Measurements from ENCODE around the gene PPIG. TPM values are rescaled to one million over a fixed set of nuclear protein-coding genes. Genes with fewer than 3 reads are reported as not detected.
"Not testable (repeated sequence)": the region's sequence is repeated elsewhere in the genome, so short reads cannot be mapped to it uniquely, and the experiment has no call there.

PPIG gene
- total RNA-seq (78.6 and 82.4 TPM in 2 replicates), polyA plus RNA-seq (21.5 and 47.8 TPM in 2 replicates), polyA minus RNA-seq (24.5 and 26.5 TPM in 2 replicates)
- total RNA-seq (2013) = 75.4 TPM

- 7% methylated on average over 49 of the region's 49 CpGs for WGBS (ENCODE audit: insufficient coverage)
- peaks cover 0 to 6% of the 10 kb centered on the region in 2 experiments for H3K36me3 ChIP-seq (replicated peaks in 1 of 2; ENCODE audit: control extremely low read depth in 1 of 2, control insufficient read depth in 1 of 2, extremely low read depth in 1 of 2, insufficient read depth in 2 of 2, low read length in 1 of 2)
- H3K79me2 ChIP-seq (ENCODE audit: control insufficient read depth, insufficient read depth, low read length) = peaks cover 40% of the 10 kb centered on the region
- intact Hi-C loops (cut with micrococcal nuclease) = loop anchor here (1.0 kb wide), 3 partner anchors 11 to 1345 kb away; partner anchors contain the start of genes CFAP210, FASTKD1, GORASP2 and PHOSPHO2
- H3K4me3 ChIP-seq (ENCODE audit: control extremely low read depth in 1 of 5, extremely low read depth in 1 of 5, insufficient read depth in 1 of 5, low read depth in 2 of 5, low read length in 4 of 5) = peak within 1 kb of the TSS; percentile 70 to 99 (median 98)
- POLR2A ChIA-PET = interaction anchor here (0.8 to 2.3 kb wide), 4 partner anchors 11 to 240 kb away, joined by 3 to 16 read pairs (median 4); partner anchors contain the start of genes CFAP210, FASTKD1, METTL5 and PHOSPHO2
- peaks cover 0 to 10% (median 0%) of the 10 kb centered on the region in 3 donors for H3K9me3 ChIP-seq (ENCODE audit: control extremely low read depth in 1 of 3, control insufficient read depth in 2 of 3, insufficient read depth in 1 of 3, low read length in 2 of 3)
- peak within 1 kb of the TSS; percentile 96 to 99 for H3K27ac ChIP-seq (ENCODE audit: low read length in 2 of 2)
- peak within 1 kb of the TSS; percentile 99 for H3K27ac Mint-ChIP-seq
- H3K9ac ChIP-seq (ENCODE audit: low read length) = peak within 1 kb of the TSS; percentile 99
- H2AFZ ChIP-seq (ENCODE audit: insufficient read depth, low read depth, low read length, poor library complexity, severe bottlenecking) = peak within 1 kb of the TSS; percentile 92
- ATAC-seq (ENCODE audit: low read depth) (peak; percentile 89), DNase-seq (peak; percentile 94)
- H3K27me3 Mint-ChIP-seq = no peaks in the 10 kb centered on the region
- peak within 1 kb of the TSS; percentile 99 for H3K4me3 Mint-ChIP-seq
- no peak for TF ChIP-seq EZH2 (IDR thresholded peaks at IDR 0.05; ENCODE audit: borderline replicate concordance, insufficient read depth, low read depth, low read length, poor library complexity, severe bottlenecking)
- TF ChIP-seq, protein P1, sequence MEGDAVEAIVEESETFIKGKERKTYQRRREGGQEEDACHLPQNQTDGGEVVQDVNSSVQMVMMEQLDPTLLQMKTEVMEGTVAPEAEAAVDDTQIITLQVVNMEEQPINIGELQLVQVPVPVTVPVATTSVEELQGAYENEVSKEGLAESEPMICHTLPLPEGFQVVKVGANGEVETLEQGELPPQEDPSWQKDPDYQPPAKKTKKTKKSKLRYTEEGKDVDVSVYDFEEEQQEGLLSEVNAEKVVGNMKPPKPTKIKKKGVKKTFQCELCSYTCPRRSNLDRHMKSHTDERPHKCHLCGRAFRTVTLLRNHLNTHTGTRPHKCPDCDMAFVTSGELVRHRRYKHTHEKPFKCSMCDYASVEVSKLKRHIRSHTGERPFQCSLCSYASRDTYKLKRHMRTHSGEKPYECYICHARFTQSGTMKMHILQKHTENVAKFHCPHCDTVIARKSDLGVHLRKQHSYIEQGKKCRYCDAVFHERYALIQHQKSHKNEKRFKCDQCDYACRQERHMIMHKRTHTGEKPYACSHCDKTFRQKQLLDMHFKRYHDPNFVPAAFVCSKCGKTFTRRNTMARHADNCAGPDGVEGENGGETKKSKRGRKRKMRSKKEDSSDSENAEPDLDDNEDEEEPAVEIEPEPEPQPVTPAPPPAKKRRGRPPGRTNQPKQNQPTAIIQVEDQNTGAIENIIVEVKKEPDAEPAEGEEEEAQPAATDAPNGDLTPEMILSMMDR (IDR thresholded peaks at IDR 0.05) = no peak
- peak within 1 kb of the TSS; percentile 90 for H3K4me2 ChIP-seq (replicated peaks; ENCODE audit: low read depth, low read length, poor library complexity, severe bottlenecking)
- CTCF ChIA-PET = interaction anchor here (2.1 kb wide), 1 partner anchor 11 kb away, joined by 14 read pairs; the partner anchor contains the start of gene FASTKD1
- no peaks in the 10 kb centered on the region for H3K9me3 Mint-ChIP-seq (ENCODE audit: insufficient read depth)
- peaks cover 7% of the 10 kb centered on the region for H4K20me1 ChIP-seq (ENCODE audit: control insufficient read depth, insufficient read depth, low read length, poor library complexity, severe bottlenecking)
- H3K4me1 ChIP-seq (ENCODE audit: control insufficient read depth in 2 of 2, insufficient read depth in 2 of 2, low read length in 2 of 2) = peaks cover 12 to 24% of the 10 kb centered on the region in 2 donors
- no peaks in the 10 kb centered on the region for H3K27me3 ChIP-seq (replicated peaks in 1 of 4; ENCODE audit: control extremely low read depth in 1 of 4, control insufficient read depth in 3 of 4, insufficient read depth in 4 of 4, low read length in 3 of 4)
- peaks cover 30% of the 10 kb centered on the region for H3K4me1 Mint-ChIP-seq
Measured at GRCh38 chr2:169584005-169584877, at the start of gene PPIG. TSS of gene PPIG (plus strand) at chr2:169584351. CDS start at chr2:169604042, 19,691 bp downstream.

DNA sequence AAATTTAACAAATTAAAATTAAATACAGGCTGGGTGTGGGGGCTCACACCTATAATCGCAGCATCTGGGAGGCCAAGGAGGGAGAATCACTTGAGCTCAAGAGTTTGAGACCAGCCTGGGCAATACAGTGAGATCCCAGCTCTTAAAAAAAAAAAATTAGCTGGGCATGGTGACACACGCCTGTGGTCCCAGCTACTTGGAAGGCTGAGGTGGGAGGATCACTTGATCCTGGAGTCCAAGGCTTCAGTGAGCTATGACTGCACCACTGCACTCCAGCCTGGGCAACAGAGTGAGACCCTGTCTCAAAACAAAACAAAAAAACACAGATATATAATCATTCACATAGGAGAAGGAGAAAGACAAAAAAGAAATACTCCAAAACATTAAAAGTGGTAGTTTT lies 44.7 kb upstream of the PPIG start:
- 100% methylated on average over 1 of the region's 2 CpGs for WGBS (ENCODE audit: insufficient coverage)
- ATAC-seq (ENCODE audit: low read depth); H3K9me3 ChIP-seq (ENCODE audit: control extremely low read depth in 1 of 3, control insufficient read depth in 2 of 3, insufficient read depth in 1 of 3, low read length in 2 of 3); H3K27me3 ChIP-seq (replicated peaks in 1 of 4; ENCODE audit: control extremely low read depth in 1 of 4, control insufficient read depth in 3 of 4, insufficient read depth in 4 of 4, low read length in 3 of 4); H3K9ac ChIP-seq (ENCODE audit: low read length); H3K4me1 ChIP-seq (ENCODE audit: control insufficient read depth in 2 of 2, insufficient read depth in 2 of 2, low read length in 2 of 2); H3K79me2 ChIP-seq (ENCODE audit: control insufficient read depth, insufficient read depth, low read length); H3K4me3 ChIP-seq (ENCODE audit: control extremely low read depth in 1 of 5, extremely low read depth in 1 of 5, insufficient read depth in 1 of 5, low read depth in 2 of 5, low read length in 4 of 5); POLR2A ChIA-PET; H3K27me3 Mint-ChIP-seq; DNase-seq; H3K9me3 Mint-ChIP-seq (ENCODE audit: insufficient read depth); H3K4me3 Mint-ChIP-seq; H2AFZ ChIP-seq (ENCODE audit: insufficient read depth, low read depth, low read length, poor library complexity, severe bottlenecking); H3K36me3 ChIP-seq (replicated peaks in 1 of 2; ENCODE audit: control extremely low read depth in 1 of 2, control insufficient read depth in 1 of 2, extremely low read depth in 1 of 2, insufficient read depth in 2 of 2, low read length in 1 of 2); H3K4me1 Mint-ChIP-seq; intact Hi-C loops (cut with micrococcal nuclease); H3K27ac Mint-ChIP-seq; H4K20me1 ChIP-seq (ENCODE audit: control insufficient read depth, insufficient read depth, low read length, poor library complexity, severe bottlenecking); H3K27ac ChIP-seq (ENCODE audit: low read length in 2 of 2); H3K4me2 ChIP-seq (replicated peaks; ENCODE audit: low read depth, low read length, poor library complexity, severe bottlenecking): not testable (repeated sequence)
- CTCF ChIA-PET = interaction anchor here (1.1 kb wide), 1 partner anchor 11 kb away, joined by 4 read pairs; no protein-coding TSS in a partner anchor

Measured in B cell (primary cell).